GM23338 (cell line): ENCODE results near the gene FCHO2. TPM values are rescaled to one million over a fixed set of nuclear protein-coding genes. Genes with fewer than 3 reads are reported as not detected.

Source experiments
- ATAC-seq: fragments of 200-7000 bp; cut with Tn5 transposase; 3 replicates; pipeline ENCODE4 v1.9.1; 2020
- DNase-seq: peaks from one replicate; pipeline ENCODE4 v3.0.0-alpha.2; 2015; ENCODE audit warnings: low spot score
- H2AFZ ChIP-seq: fragments of 200-600 bp; sonication (generic); 2 replicates; pipeline ENCODE4 v1.8.0; 2016; ENCODE audit warnings: antibody characterized with exemption, mild to moderate bottlenecking, moderate library complexity
- H3F3A ChIP-seq: fragments of 200-600 bp; sonication (generic); replicated peaks from 2 replicates; pipeline ENCODE4 v1.8.0; 2017; ENCODE audit warnings: antibody characterized with exemption, mixed run types, low read depth
- H3K27ac ChIP-seq: fragments of 200-600 bp; sonication (generic); 2 replicates; pipeline ENCODE4 v1.6.1; 2016; ENCODE audit warnings: low read depth
- H3K27me3 ChIP-seq: fragments of 200-600 bp; sonication (generic); 2 replicates; pipeline ENCODE4 v1.8.0; 2016; ENCODE audit warnings: mild to moderate bottlenecking, mixed run types, moderate library complexity; ENCODE audit not compliant: insufficient read depth
- H3K36me3 ChIP-seq: fragments of 200-600 bp; sonication (generic); 2 replicates; pipeline ENCODE4 v1.8.0; 2016; ENCODE audit warnings: mild to moderate bottlenecking; ENCODE audit not compliant: insufficient read depth
- H3K4me1 ChIP-seq: fragments of 200-600 bp; sonication (generic); 2 replicates; pipeline ENCODE4 v1.8.0; 2016; ENCODE audit warnings: mild to moderate bottlenecking, moderate library complexity; ENCODE audit not compliant: insufficient read depth
- H3K4me2 ChIP-seq: fragments of 200-600 bp; sonication (generic); 2 replicates; pipeline ENCODE4 v1.7.1; 2017; ENCODE audit warnings: mixed run types
- H3K4me3 ChIP-seq: fragments of 200-600 bp; sonication (generic); 2 replicates; pipeline ENCODE4 v1.6.1; 2016; ENCODE audit warnings: mixed run types
- H3K79me2 ChIP-seq: fragments of 200-600 bp; sonication (generic); replicated peaks from 2 replicates; pipeline ENCODE4 v1.8.0; 2017; ENCODE audit warnings: mild to moderate bottlenecking; ENCODE audit not compliant: insufficient read depth
- H3K9me2 ChIP-seq: fragments of 200-600 bp; sonication (generic); 2 replicates; pipeline ENCODE4 v1.8.0; 2017; ENCODE audit not compliant: insufficient read depth
- H4K20me1 ChIP-seq: fragments of 200-600 bp; sonication (generic); replicated peaks from 2 replicates; pipeline ENCODE4 v1.8.0; 2017; ENCODE audit warnings: mild to moderate bottlenecking; ENCODE audit not compliant: insufficient read depth
- H3K27ac Mint-ChIP-seq: 2 replicates; pipeline ENCODE4 v1.8.0; 2020; ENCODE audit warnings: inconsistent platforms, mild to moderate bottlenecking, moderate library complexity, mixed read lengths
- H3K27me3 Mint-ChIP-seq: 3 replicates; pipeline ENCODE4 v1.8.0; 2022; ENCODE audit warnings: low read depth, mild to moderate bottlenecking, moderate library complexity, mixed read lengths, inconsistent platforms; ENCODE audit not compliant: insufficient read depth, poor library complexity
- H3K36me3 Mint-ChIP-seq: 3 replicates; pipeline ENCODE4 v1.8.0; 2021; ENCODE audit warnings: low read depth, mild to moderate bottlenecking, inconsistent platforms, moderate library complexity, mixed read lengths
- H3K4me1 Mint-ChIP-seq: 3 replicates; pipeline ENCODE4 v1.8.0; 2020; ENCODE audit warnings: mild to moderate bottlenecking, inconsistent platforms, mixed read lengths
- H3K4me3 Mint-ChIP-seq: 3 replicates; pipeline ENCODE4 v1.8.0; 2021; ENCODE audit warnings: moderate library complexity, mild to moderate bottlenecking, inconsistent platforms, mixed read lengths
- H3K9me3 Mint-ChIP-seq: 3 replicates; pipeline ENCODE4 v1.8.0; 2020; ENCODE audit warnings: moderate library complexity, mild to moderate bottlenecking, inconsistent platforms, mixed read lengths
- CREB1 ChIP-seq: fragments of 250-450 bp; sonication (Bioruptor Pico); IDR thresholded peaks from 2 replicates; pipeline ENCODE4 v1.5.0; 2020; ENCODE audit warnings: low read depth, mild to moderate bottlenecking, moderate library complexity
- ETS1 ChIP-seq: IDR thresholded peaks from 2 replicates; pipeline ENCODE4 v1.6.1; 2016; ENCODE audit warnings: antibody characterized with exemption
- STAT1 ChIP-seq: IDR thresholded peaks from one replicate; pipeline ENCODE4 v1.6.1; 2016; ENCODE audit warnings: antibody characterized with exemption; ENCODE audit not compliant: unreplicated experiment
- ZNF462 ChIP-seq: fragments of 250-450 bp; sonication (Bioruptor Pico); IDR thresholded peaks from 2 replicates; pipeline ENCODE4 v1.5.0; 2020; ENCODE audit warnings: mild to moderate bottlenecking, moderate library complexity
- polyA plus RNA-seq: library from polyadenylated mRNA; unstranded; fragments of >200 nt; fragmentation: Nextera tagmentation; extraction: Ambion mirVana; gene quantifications from 2 replicates; pipeline ENCODE4 v1.2.1, GENCODE V29; 2016
- total RNA-seq: library from RNA; depleted of rRNA; stranded (reverse); fragments of >200 nt; shearing (Covaris generic); gene quantifications from 2 replicates; pipeline ENCODE4 v1.2.3, GENCODE V29; 2014

Gene FCHO2
- total and polyA plus RNA-seq, 2 experiments from 2014 or later, result 8.4 to 10.1 TPM

- TF ChIP-seq ZNF462 (CRISPR knock-in tag) (no peak), CREB1 (CRISPR knock-in tag) (no peak)
Observed at GRCh38 chr5:72940082-72940481, 15.8 kb upstream of the FCHO2 start (continued).

GRCh38 chr5:72943307-72943706 is 12.5 kb upstream of the FCHO2 start:
- Histone ChIP-seq H3K27ac (no peak overlapping the region), H2AFZ (no peak overlapping the region)
- H3K9me3 Mint-ChIP-seq, result no peaks in the 10 kb centered on the region

More at GRCh38 chr5:72943307-72943706, 12.5 kb upstream of the FCHO2 start:
- H3K4me3 ChIP-seq, result no peak overlapping the region
- Mint-ChIP-seq H3K36me3 (no peaks in the 10 kb centered on the region), H3K27ac (no peak overlapping the region), H3K27me3 (no peaks in the 10 kb centered on the region), H3K4me3 (no peak overlapping the region), H3K4me1 (no peaks in the 10 kb centered on the region)
- DNase-seq, result no peak
- H3K4me2 ChIP-seq, result no peak overlapping the region
- H3F3A ChIP-seq, result no peaks in the 10 kb centered on the region
- H4K20me1 ChIP-seq, result no peaks in the 10 kb centered on the region
- H3K27me3 ChIP-seq, result no peaks in the 10 kb centered on the region
- H3K36me3 ChIP-seq, result no peaks in the 10 kb centered on the region
- 0 out of 2 replicates have a peak, but pooled peaks cover 3% of the 10 kb centered on the region for H3K9me2 ChIP-seq
- TF ChIP-seq ETS1 (no peak), STAT1 (no peak)
- no peaks in the 10 kb centered on the region for H3K4me1 ChIP-seq
- H3K79me2 ChIP-seq, result no peaks in the 10 kb centered on the region
- no peak for ATAC-seq
